ENCODE measurements around the gene SLC17A9. TPM values are rescaled to one million over a fixed set of nuclear protein-coding genes. Genes with fewer than 3 reads are reported as not detected.

SLC17A9 gene
- total RNA-seq, 1 donor from 2014 or later: 12.4 TPM

DNA sequence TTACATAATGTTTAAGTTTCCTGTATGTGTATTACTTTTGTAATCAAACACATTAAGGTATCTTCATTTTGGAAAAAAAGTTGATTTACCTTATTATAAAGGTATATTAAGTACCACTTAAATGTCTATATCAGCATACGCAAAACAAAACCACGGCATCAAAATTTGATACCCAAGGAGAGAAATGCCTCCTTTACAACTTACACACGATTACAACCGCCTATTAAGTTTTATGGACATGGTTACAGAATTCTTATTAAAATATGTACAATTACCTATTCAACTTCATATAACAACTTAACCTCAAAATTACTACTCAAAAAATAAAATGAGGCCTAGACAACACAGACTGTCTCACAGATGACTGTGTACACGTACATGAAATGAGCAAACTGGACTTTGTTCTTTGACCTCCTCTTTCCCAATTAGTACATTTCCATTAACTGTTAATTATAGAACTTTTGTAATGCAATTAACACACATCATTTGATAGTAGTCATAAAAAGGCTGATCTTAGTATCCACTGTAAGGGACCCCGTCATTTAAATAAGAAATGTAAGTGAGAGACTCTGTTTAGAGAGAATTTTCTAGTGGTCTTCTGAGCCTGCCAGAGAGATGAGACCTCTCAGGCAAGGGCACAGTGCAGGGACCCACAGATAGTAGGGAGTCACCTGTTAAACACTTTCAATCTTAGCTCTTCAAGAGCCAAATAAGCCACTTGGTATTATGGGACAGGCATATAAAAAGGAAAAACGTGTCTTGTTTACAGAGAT is 28.7 kb upstream of the SLC17A9 start:
- Histone ChIP-seq H4K20me1 (ENCODE audit: insufficient read depth, low read length) (peaks cover 93% of the 10 kb centered on the region), H3K4me3 (ENCODE audit: insufficient read depth, low read depth, low read length) (peak overlapping the region; percentile 82), H2AFZ (ENCODE audit: low read depth, low read length) (no peak overlapping the region), H3K36me3 (ENCODE audit: insufficient read depth, low read length) (no peaks in the 10 kb centered on the region), H3K9ac (ENCODE audit: low read length) (peak overlapping the region; percentile 96), H3K4me1 (ENCODE audit: insufficient read depth, low read length) (peaks cover 45% of the 10 kb centered on the region), H3K4me2 (ENCODE audit: low read length) (peak overlapping the region; percentile 91), H3K79me2 (ENCODE audit: insufficient read depth, low read length) (peaks cover 98% of the 10 kb centered on the region), H3K9me3 (ENCODE audit: insufficient read depth, low read depth, low read length) (no peaks in the 10 kb centered on the region), H3K27ac (ENCODE audit: low read depth, low read length) (peak overlapping the region; percentile 83), H3K27me3 (ENCODE audit: insufficient read depth, low read length) (no peaks in the 10 kb centered on the region)
- TF ChIP-seq, protein P1, sequence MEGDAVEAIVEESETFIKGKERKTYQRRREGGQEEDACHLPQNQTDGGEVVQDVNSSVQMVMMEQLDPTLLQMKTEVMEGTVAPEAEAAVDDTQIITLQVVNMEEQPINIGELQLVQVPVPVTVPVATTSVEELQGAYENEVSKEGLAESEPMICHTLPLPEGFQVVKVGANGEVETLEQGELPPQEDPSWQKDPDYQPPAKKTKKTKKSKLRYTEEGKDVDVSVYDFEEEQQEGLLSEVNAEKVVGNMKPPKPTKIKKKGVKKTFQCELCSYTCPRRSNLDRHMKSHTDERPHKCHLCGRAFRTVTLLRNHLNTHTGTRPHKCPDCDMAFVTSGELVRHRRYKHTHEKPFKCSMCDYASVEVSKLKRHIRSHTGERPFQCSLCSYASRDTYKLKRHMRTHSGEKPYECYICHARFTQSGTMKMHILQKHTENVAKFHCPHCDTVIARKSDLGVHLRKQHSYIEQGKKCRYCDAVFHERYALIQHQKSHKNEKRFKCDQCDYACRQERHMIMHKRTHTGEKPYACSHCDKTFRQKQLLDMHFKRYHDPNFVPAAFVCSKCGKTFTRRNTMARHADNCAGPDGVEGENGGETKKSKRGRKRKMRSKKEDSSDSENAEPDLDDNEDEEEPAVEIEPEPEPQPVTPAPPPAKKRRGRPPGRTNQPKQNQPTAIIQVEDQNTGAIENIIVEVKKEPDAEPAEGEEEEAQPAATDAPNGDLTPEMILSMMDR (IDR thresholded peaks at IDR 0.05; ENCODE audit: insufficient read depth, low read depth, low read length): no peak
- no peak for TF ChIP-seq EZH2 (IDR thresholded peaks at IDR 0.05; ENCODE audit: insufficient read depth, low read length)
- FAIRE-seq (no peak), DNase-seq (ENCODE audit: low read depth) (no peak)
- no peaks in the 10 kb centered on the region for H3K27me3 Mint-ChIP-seq (ENCODE audit: low read depth, unreplicated experiment)
- H3K4me1 Mint-ChIP-seq (ENCODE audit: low read depth, unreplicated experiment): peaks cover 42% of the 10 kb centered on the region
- H3K36me3 Mint-ChIP-seq (ENCODE audit: low read depth, unreplicated experiment): peaks cover 4% of the 10 kb centered on the region
- H3K9me3 Mint-ChIP-seq (ENCODE audit: unreplicated experiment): no peaks in the 10 kb centered on the region
- peak overlapping the region; percentile 92 for H3K27ac Mint-ChIP-seq (ENCODE audit: unreplicated experiment)
- peak overlapping the region; percentile 97 for H3K4me3 Mint-ChIP-seq (ENCODE audit: unreplicated experiment)

DNA sequence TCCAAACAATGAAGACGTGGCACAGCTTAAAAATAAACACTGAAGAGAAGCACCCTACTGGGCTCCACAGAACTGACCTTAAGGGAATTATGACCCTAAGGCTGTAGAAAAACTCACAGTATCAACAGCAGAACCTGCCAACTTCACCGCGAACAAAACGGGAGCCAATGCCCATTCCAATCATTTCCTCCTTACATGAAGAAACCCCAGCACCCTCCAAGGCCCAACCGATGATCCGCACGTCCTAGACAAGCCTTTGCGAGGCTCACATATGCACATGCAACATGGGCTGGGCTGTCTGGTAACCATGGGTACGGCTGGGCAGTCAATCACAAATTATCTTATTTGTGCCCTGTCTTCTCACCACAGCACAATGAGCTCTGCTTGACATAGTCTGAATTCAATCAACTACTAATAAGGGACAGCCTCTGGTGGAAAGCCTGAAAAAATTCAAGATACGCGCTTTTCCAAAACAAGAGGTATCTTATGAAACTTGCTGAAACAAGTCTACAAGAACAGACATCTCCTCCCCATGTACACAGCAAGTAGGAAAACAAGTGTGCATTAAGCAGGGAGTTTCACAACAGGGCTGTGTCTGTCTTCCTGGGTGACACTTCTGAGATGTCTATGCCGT is 27.9 kb upstream of the SLC17A9 start:
- Histone ChIP-seq H3K27me3 (ENCODE audit: insufficient read depth, low read length) (no peaks in the 10 kb centered on the region), H3K9ac (ENCODE audit: low read length) (peak overlapping the region; percentile 96), H3K4me3 (ENCODE audit: insufficient read depth, low read depth, low read length) (peak overlapping the region; percentile 82), H3K4me1 (ENCODE audit: insufficient read depth, low read length) (peaks cover 47% of the 10 kb centered on the region), H3K36me3 (ENCODE audit: insufficient read depth, low read length) (no peaks in the 10 kb centered on the region), H3K9me3 (ENCODE audit: insufficient read depth, low read depth, low read length) (no peaks in the 10 kb centered on the region), H3K4me2 (ENCODE audit: low read length) (peak overlapping the region; percentile 91), H3K27ac (ENCODE audit: low read depth, low read length) (peak overlapping the region; percentile 83), H3K79me2 (ENCODE audit: insufficient read depth, low read length) (peaks cover 98% of the 10 kb centered on the region), H2AFZ (ENCODE audit: low read depth, low read length) (no peak overlapping the region), H4K20me1 (ENCODE audit: insufficient read depth, low read length) (peaks cover 88% of the 10 kb centered on the region)
- Mint-ChIP-seq H3K9me3 (ENCODE audit: unreplicated experiment) (no peaks in the 10 kb centered on the region), H3K4me3 (ENCODE audit: unreplicated experiment) (peak overlapping the region; percentile 97), H3K27me3 (ENCODE audit: low read depth, unreplicated experiment) (no peaks in the 10 kb centered on the region), H3K27ac (ENCODE audit: unreplicated experiment) (peak overlapping the region; percentile 92), H3K4me1 (ENCODE audit: low read depth, unreplicated experiment) (peaks cover 42% of the 10 kb centered on the region), H3K36me3 (ENCODE audit: low read depth, unreplicated experiment) (peaks cover 4% of the 10 kb centered on the region)
- FAIRE-seq: no peak
- peak; percentile 42 for DNase-seq (ENCODE audit: low read depth)
- TF ChIP-seq EZH2 (IDR thresholded peaks at IDR 0.05; ENCODE audit: insufficient read depth, low read length): no peak
- TF ChIP-seq, protein P1 (IDR thresholded peaks at IDR 0.05; ENCODE audit: insufficient read depth, low read depth, low read length): no peak
